ENCODE results near the gene ELOB.

Gene ELOB

GRCh38 chr16:2769100-2769529 is 8.0 kb downstream of the ELOB start:
- DNase-seq (ENCODE audit: low read depth in 4 of 4, low spot score in 1 of 4): no peak

GRCh38 chr16:2768403-2769089 is 8.5 kb downstream of the ELOB start:
- DNase-seq (ENCODE audit: low read depth in 4 of 4, low spot score in 1 of 4): no peak

GRCh38 chr16:2767891-2768290 is 9.2 kb downstream of the ELOB start:
- DNase-seq (ENCODE audit: low read depth in 4 of 4, low spot score in 1 of 4): no peak

- DNase-seq (ENCODE audit: low read depth in 4 of 4, low spot score in 1 of 4): no peak
Measured at GRCh38 chr16:2767140-2767731, 9.8 kb downstream of the ELOB start.

GRCh38 chr16:2766430-2767139 is 10.5 kb downstream of the ELOB start:
- DNase-seq (ENCODE audit: low read depth in 4 of 4, low spot score in 1 of 4): no peak

GRCh38 chr16:2765462-2766404 is 11.3 kb downstream of the ELOB start:
- no peak for DNase-seq (ENCODE audit: low read depth in 4 of 4, low spot score in 1 of 4)

GRCh38 chr16:2764718-2765117 is 12.4 kb downstream of the ELOB start:
- no peak for DNase-seq (ENCODE audit: low read depth in 4 of 4, low spot score in 1 of 4)

- no peak for DNase-seq (ENCODE audit: low read depth in 4 of 4, low spot score in 1 of 4)
Measured at GRCh38 chr16:2763173-2763572, 13.9 kb downstream of the ELOB start.

- no peak for DNase-seq (ENCODE audit: low read depth in 4 of 4, low spot score in 1 of 4)
Measured at GRCh38 chr16:2762711-2763110, 14.4 kb downstream of the ELOB start.

- no peak for DNase-seq (ENCODE audit: low read depth in 4 of 4, low spot score in 1 of 4)
Measured at GRCh38 chr16:2761886-2762583, 15.0 kb downstream of the ELOB start.

GRCh38 chr16:2761472-2761871 is 15.6 kb downstream of the ELOB start:
- no peak for DNase-seq (ENCODE audit: low read depth in 4 of 4, low spot score in 1 of 4)

GRCh38 chr16:2757344-2757743 is 19.7 kb downstream of the ELOB start:
- DNase-seq (ENCODE audit: low read depth in 4 of 4, low spot score in 1 of 4): no peak

GRCh38 chr16:2756288-2757015 is 20.6 kb downstream of the ELOB start:
- no peak for DNase-seq (ENCODE audit: low read depth in 4 of 4, low spot score in 1 of 4)

- no peak for DNase-seq (ENCODE audit: low read depth in 4 of 4, low spot score in 1 of 4)
Measured at GRCh38 chr16:2755158-2755557, 21.9 kb downstream of the ELOB start.

- DNase-seq (ENCODE audit: low read depth in 4 of 4, low spot score in 1 of 4): no peak
Measured at GRCh38 chr16:2753733-2754020, 23.4 kb downstream of the ELOB start.

- peak; percentile 26 to 70 (median 44) for DNase-seq (ENCODE audit: low read depth in 4 of 4, low spot score in 1 of 4)
Measured at GRCh38 chr16:2752850-2753732, 24.0 kb downstream of the ELOB start.

- DNase-seq (ENCODE audit: low read depth in 4 of 4, low spot score in 1 of 4): peak; percentile 82 to 90 (median 87)
Measured at GRCh38 chr16:2752035-2752849, 24.8 kb downstream of the ELOB start, which contains the start of gene SRRM2. TSS of gene SRRM2 (plus strand) at chr16:2752638. CDS start at chr16:2756365, 3,727 bp downstream.

GRCh38 chr16:2751577-2752034 is 25.5 kb downstream of the ELOB start:
- DNase-seq (ENCODE audit: low read depth in 4 of 4, low spot score in 1 of 4): no peak
